K562 treated with DMSO at 1 percent for 48 hours (cell line): ENCODE data around the gene SUSD4. TPM values are rescaled to one million over a fixed set of nuclear protein-coding genes. Genes with fewer than 3 reads are reported as not detected.

Source experiments
- total RNA-seq: library from RNA; unstranded; fragments of 300-600 nt; gene quantifications from 2 replicates; pipeline ENCODE4 v1.2.3, GENCODE V29; 2022; ENCODE audit warnings: low replicate concordance; ENCODE audit errors: extremely low read depth

Gene SUSD4, protein sequence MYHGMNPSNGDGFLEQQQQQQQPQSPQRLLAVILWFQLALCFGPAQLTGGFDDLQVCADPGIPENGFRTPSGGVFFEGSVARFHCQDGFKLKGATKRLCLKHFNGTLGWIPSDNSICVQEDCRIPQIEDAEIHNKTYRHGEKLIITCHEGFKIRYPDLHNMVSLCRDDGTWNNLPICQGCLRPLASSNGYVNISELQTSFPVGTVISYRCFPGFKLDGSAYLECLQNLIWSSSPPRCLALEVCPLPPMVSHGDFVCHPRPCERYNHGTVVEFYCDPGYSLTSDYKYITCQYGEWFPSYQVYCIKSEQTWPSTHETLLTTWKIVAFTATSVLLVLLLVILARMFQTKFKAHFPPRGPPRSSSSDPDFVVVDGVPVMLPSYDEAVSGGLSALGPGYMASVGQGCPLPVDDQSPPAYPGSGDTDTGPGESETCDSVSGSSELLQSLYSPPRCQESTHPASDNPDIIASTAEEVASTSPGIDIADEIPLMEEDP
- not detected in 2 replicates for total RNA-seq

DNA sequence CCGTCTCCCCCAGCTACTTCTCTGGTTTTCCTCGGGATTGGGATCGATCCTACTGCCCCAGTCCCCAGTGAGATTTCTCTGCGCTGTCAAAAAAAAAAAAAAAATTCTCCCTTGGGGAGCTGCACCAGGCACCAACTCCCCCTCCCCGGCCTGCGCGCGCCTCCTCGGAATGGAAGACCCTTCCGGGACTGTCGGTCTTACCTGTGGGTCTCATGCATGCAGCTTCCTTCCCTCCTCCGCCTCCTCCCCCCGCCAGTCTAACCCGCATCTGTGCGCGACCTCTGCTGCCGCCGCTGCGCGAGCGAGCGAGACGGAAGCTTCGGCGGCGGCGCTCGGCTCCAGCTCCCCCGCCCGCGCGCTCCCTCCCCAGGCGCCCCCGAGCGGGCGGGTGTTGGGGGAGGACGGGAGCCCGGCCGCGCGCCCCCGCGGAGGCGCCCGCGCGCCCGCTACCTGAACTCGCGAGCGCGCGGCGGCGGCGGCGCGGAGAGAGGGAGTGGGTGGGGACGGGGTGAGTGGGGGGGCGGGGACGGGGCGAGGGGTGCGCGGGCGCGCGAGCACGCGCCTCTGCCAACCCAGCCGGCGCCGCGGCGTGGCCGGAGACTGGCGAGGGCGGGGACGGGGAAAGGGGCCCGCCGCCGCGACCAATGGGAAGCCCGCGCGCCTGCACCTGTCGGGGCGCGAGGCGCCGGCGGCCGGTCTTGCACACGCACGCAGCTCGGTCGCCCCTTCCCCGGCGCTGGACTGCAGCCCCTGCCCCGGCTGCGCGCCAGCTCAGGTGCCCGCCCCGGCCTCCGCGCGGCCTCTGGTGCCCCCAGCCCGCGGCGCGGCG lies at the start of gene SUSD4:
Gene SUSD4 (minus strand): TSS at position 321 of the 829 bp plus-strand sequence. CDS start 751 bp downstream, outside the sequence.

DNA sequence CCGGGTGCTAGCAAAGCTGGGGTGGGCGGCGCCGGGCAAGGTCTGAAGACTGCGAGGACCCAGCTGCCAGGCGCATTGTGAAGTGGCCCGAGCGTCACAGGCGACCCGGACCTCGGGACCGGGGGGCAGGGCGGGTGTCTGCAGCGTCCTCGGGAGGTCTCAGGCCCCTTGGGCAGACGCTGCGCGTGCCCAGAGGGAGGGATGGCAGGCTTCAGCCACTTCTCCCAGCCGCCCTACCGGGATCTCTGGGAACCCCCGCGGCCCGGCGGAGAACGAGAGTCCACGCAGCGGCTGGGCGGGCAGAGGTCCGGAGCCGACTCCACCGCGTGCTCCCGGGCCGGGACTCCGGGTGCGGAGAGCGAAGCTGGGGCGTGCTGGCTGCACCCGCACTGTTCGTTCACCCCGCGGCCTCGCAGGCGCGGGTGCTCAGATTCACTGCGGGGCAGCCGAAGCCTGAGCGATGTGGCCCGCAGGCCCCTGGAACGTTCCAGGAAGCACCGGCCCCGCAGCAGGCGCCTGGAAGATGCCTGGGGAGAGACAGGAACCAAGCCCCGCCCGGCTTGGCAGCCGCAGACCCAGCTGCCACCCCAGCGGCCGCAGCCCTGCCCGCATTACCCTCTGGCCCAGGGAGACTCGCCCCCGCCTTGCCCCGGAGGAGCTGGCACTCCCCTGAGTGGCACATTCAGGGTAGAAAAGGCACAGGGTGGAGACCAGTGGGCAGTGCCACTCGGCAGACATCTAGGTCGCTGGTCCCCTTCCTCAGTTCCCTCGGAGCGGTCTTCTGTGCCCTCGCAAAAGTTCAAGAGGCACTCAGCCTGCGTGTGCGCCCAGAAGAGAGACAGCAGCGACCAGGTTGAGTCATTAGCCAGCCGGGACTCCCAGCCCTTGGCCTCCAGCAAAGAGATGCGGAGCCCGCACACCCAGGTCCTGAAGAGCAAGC lies 29.6 kb upstream of the SUSD4 start, which contains the start of gene CCDC185:
Gene CCDC185 (plus strand): TSS at position 141 of the 940 bp plus-strand sequence. CDS start 61 bp downstream, at position 202.

Other genes with a start within 250 kb of the SUSD4 start
- gene TLR5, start 220.9 kb downstream of the SUSD4 start, total RNA-seq: not detected in 2 replicates
- gene CCDC185, start 29.2 kb upstream of the SUSD4 start, total RNA-seq: not detected in 2 replicates